ENCODE results near the gene AMBP. TPM values are rescaled to one million over a fixed set of nuclear protein-coding genes. Genes with fewer than 3 reads are reported as not detected.

Gene AMBP
- total and polyA plus RNA-seq, 4 donors = 3,440 to 6,678 (median 4,863) TPM

DNA sequence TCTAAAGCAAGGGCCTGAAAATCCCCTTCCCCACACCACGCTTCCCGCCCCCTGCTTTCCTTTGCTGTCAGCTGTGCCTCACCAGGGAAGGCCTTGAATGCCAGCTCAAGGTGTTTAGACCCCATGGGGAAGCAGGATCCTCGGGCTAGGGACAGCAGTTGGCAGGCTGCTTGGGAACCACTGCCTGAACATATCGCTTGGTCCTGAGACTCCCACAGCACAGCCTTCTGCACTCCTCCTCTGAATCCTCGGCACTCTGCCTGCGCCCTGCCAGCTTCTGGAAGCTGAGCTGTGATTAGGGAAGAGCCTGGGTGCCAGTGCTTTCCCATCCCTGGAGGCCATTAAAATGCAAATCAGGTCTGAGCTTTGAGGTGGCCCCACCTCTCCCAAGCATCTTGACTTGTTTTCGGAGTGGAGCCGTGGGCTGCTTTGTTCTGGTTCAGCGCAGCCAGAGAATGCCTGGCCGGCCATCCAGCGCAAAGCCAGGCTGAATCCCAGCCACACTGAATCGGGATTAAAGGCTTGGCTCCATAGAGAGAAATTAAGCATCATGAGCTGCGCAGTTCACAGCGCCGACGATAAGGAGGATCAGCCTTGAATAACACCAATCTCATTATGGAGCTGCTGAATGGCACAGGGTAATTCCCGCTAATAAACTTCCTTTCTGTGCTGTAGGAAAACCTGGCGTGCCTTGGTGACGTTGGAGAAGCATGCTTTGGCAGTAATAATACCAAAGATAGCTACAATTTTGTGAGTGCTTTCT, 40.0 kb downstream of the AMBP start:
- Histone ChIP-seq H3K9ac (ENCODE audit: low read depth in 1 of 2, low read length in 2 of 2) (no peak overlapping the region), H3K36me3 (ENCODE audit: control insufficient read depth in 4 of 4, insufficient read depth in 3 of 4, low read depth in 1 of 4, low read length in 3 of 4) (peaks cover 5 to 56% (median 29%) of the 10 kb centered on the region in 4 donors), H3K4me3 (ENCODE audit: low read depth in 1 of 3, low read length in 3 of 3) (no peak overlapping the region), H3K9me3 (ENCODE audit: control insufficient read depth in 4 of 4, low read length in 3 of 4) (no peaks in the 10 kb centered on the region), H3K27ac (ENCODE audit: low read depth in 1 of 2, low read length in 2 of 2) (no peak overlapping the region), H3K4me1 (ENCODE audit: control insufficient read depth in 4 of 4, insufficient read depth in 4 of 4, low read length in 3 of 4) (no peaks in the 10 kb centered on the region), H3K27me3 (ENCODE audit: control insufficient read depth in 4 of 4, insufficient read depth in 4 of 4, low read length in 3 of 4) (no peaks in the 10 kb centered on the region)
- no peak for TF ChIP-seq TAF1 (conservative IDR thresholded peaks at IDR 0.05)
- no peak for TF ChIP-seq NR2F2 (IDR thresholded peaks at IDR 0.05)
- TF ChIP-seq, protein P1, sequence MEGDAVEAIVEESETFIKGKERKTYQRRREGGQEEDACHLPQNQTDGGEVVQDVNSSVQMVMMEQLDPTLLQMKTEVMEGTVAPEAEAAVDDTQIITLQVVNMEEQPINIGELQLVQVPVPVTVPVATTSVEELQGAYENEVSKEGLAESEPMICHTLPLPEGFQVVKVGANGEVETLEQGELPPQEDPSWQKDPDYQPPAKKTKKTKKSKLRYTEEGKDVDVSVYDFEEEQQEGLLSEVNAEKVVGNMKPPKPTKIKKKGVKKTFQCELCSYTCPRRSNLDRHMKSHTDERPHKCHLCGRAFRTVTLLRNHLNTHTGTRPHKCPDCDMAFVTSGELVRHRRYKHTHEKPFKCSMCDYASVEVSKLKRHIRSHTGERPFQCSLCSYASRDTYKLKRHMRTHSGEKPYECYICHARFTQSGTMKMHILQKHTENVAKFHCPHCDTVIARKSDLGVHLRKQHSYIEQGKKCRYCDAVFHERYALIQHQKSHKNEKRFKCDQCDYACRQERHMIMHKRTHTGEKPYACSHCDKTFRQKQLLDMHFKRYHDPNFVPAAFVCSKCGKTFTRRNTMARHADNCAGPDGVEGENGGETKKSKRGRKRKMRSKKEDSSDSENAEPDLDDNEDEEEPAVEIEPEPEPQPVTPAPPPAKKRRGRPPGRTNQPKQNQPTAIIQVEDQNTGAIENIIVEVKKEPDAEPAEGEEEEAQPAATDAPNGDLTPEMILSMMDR (IDR thresholded peaks at IDR 0.05; ENCODE audit: low read depth, low read length, missing input control) = no peak
- no peak for TF ChIP-seq HNF4G (IDR thresholded peaks at IDR 0.05)
- no peak for TF ChIP-seq FOXA2 (IDR thresholded peaks at IDR 0.05)
- TF ChIP-seq EGR1 (IDR thresholded peaks at IDR 0.05; ENCODE audit: low read depth in 2 of 2) = no peak
- no peak for TF ChIP-seq YY1 (IDR thresholded peaks at IDR 0.05)
- TF ChIP-seq, protein P2, sequence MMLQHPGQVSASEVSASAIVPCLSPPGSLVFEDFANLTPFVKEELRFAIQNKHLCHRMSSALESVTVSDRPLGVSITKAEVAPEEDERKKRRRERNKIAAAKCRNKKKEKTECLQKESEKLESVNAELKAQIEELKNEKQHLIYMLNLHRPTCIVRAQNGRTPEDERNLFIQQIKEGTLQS (IDR thresholded peaks at IDR 0.05) = no peak
- TF ChIP-seq, protein P3, sequence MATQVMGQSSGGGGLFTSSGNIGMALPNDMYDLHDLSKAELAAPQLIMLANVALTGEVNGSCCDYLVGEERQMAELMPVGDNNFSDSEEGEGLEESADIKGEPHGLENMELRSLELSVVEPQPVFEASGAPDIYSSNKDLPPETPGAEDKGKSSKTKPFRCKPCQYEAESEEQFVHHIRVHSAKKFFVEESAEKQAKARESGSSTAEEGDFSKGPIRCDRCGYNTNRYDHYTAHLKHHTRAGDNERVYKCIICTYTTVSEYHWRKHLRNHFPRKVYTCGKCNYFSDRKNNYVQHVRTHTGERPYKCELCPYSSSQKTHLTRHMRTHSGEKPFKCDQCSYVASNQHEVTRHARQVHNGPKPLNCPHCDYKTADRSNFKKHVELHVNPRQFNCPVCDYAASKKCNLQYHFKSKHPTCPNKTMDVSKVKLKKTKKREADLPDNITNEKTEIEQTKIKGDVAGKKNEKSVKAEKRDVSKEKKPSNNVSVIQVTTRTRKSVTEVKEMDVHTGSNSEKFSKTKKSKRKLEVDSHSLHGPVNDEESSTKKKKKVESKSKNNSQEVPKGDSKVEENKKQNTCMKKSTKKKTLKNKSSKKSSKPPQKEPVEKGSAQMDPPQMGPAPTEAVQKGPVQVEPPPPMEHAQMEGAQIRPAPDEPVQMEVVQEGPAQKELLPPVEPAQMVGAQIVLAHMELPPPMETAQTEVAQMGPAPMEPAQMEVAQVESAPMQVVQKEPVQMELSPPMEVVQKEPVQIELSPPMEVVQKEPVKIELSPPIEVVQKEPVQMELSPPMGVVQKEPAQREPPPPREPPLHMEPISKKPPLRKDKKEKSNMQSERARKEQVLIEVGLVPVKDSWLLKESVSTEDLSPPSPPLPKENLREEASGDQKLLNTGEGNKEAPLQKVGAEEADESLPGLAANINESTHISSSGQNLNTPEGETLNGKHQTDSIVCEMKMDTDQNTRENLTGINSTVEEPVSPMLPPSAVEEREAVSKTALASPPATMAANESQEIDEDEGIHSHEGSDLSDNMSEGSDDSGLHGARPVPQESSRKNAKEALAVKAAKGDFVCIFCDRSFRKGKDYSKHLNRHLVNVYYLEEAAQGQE (IDR thresholded peaks at IDR 0.05) = no peak
- TF ChIP-seq SP1 (IDR thresholded peaks at IDR 0.05) = no peak
- no peak for TF ChIP-seq GABPA (IDR thresholded peaks at IDR 0.05 in 1 of 2, conservative IDR thresholded peaks at IDR 0.05 in 1 of 2)
- TF ChIP-seq, protein P4, sequence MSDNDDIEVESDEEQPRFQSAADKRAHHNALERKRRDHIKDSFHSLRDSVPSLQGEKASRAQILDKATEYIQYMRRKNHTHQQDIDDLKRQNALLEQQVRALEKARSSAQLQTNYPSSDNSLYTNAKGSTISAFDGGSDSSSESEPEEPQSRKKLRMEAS (IDR thresholded peaks at IDR 0.05) = no peak
- DNase-seq (ENCODE audit: low spot score) = peak; percentile 28
- 92% methylated on average over 19 of the region's 19 CpGs for WGBS

DNA sequence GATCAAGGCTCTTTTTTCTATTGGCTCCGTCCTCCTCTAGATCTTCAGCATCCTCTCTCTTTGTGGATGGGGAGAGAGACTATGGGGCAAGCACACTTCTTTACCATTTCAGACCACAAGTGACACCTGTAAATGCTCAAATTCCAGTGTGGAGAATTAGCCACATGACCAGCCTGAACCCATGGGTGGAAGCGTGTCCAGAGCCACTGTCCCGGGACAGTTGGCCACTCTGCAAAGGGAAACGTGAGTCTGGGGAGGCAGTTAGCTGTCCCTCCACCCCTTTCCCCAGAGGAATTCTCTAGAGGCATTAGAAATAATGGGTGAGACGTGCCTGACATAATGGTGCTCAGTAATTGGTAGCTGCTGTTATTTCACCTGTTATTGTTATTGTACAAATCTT, 40.9 kb downstream of the AMBP start:
- Histone ChIP-seq H3K4me1 (ENCODE audit: control insufficient read depth in 4 of 4, insufficient read depth in 4 of 4, low read length in 3 of 4) (no peaks in the 10 kb centered on the region), H3K36me3 (ENCODE audit: control insufficient read depth in 4 of 4, insufficient read depth in 3 of 4, low read depth in 1 of 4, low read length in 3 of 4) (peaks cover 5 to 58% (median 31%) of the 10 kb centered on the region in 4 donors), H3K9ac (ENCODE audit: low read depth in 1 of 2, low read length in 2 of 2) (no peak overlapping the region), H3K9me3 (ENCODE audit: control insufficient read depth in 4 of 4, low read length in 3 of 4) (no peaks in the 10 kb centered on the region), H3K27ac (ENCODE audit: low read depth in 1 of 2, low read length in 2 of 2) (no peak overlapping the region), H3K27me3 (ENCODE audit: control insufficient read depth in 4 of 4, insufficient read depth in 4 of 4, low read length in 3 of 4) (no peaks in the 10 kb centered on the region), H3K4me3 (ENCODE audit: low read depth in 1 of 3, low read length in 3 of 3) (no peak overlapping the region)
- DNase-seq (ENCODE audit: low spot score) = no peak
- WGBS = 85% methylated on average over 5 of the region's 5 CpGs
- TF ChIP-seq, protein P5, sequence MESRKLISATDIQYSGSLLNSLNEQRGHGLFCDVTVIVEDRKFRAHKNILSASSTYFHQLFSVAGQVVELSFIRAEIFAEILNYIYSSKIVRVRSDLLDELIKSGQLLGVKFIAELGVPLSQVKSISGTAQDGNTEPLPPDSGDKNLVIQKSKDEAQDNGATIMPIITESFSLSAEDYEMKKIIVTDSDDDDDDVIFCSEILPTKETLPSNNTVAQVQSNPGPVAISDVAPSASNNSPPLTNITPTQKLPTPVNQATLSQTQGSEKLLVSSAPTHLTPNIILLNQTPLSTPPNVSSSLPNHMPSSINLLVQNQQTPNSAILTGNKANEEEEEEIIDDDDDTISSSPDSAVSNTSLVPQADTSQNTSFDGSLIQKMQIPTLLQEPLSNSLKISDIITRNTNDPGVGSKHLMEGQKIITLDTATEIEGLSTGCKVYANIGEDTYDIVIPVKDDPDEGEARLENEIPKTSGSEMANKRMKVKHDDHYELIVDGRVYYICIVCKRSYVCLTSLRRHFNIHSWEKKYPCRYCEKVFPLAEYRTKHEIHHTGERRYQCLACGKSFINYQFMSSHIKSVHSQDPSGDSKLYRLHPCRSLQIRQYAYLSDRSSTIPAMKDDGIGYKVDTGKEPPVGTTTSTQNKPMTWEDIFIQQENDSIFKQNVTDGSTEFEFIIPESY (IDR thresholded peaks at IDR 0.05) = no peak
- TF ChIP-seq GABPA (IDR thresholded peaks at IDR 0.05 in 1 of 2, conservative IDR thresholded peaks at IDR 0.05 in 1 of 2) = no peak
- TF ChIP-seq, protein P3 (IDR thresholded peaks at IDR 0.05) = no peak
- no peak for TF ChIP-seq RAD21 (IDR thresholded peaks at IDR 0.05)
- no peak for TF ChIP-seq HNF4G (IDR thresholded peaks at IDR 0.05)
- no peak for TF ChIP-seq FOXA2 (IDR thresholded peaks at IDR 0.05)
- no peak for TF ChIP-seq EGR1 (IDR thresholded peaks at IDR 0.05; ENCODE audit: low read depth in 2 of 2)
- TF ChIP-seq, protein P1 (IDR thresholded peaks at IDR 0.05; ENCODE audit: low read depth, low read length, missing input control) = no peak
- no peak for TF ChIP-seq NR2F2 (IDR thresholded peaks at IDR 0.05)
- TF ChIP-seq, protein P2 (IDR thresholded peaks at IDR 0.05) = no peak
- TF ChIP-seq YY1 (IDR thresholded peaks at IDR 0.05) = no peak
- TF ChIP-seq JUND (IDR thresholded peaks at IDR 0.05) = no peak
